Right forelimb (tissue), 1 donor: ENCODE measurements around the gene OSMR.
"Not testable (repeated sequence)": the region's sequence is repeated elsewhere in the genome, so short reads cannot be mapped to it uniquely, and the experiment has no call there.

Source experiments
- DNase-seq: peaks from one replicate; pipeline ENCODE4 v3.0.0-alpha.2; 2018

OSMR gene

GRCh38 chr5:38831117-38831516 lies 14.7 kb upstream of the OSMR start:
- no peak for DNase-seq

- DNase-seq: no peak
Measured at GRCh38 chr5:38831909-38832308, 13.9 kb upstream of the OSMR start.

- DNase-seq: no peak
Measured at GRCh38 chr5:38832810-38833209, 13.0 kb upstream of the OSMR start.

- no peak for DNase-seq
Measured at GRCh38 chr5:38835887-38836286, 9.9 kb upstream of the OSMR start.

GRCh38 chr5:38837416-38837815 lies 8.4 kb upstream of the OSMR start:
- DNase-seq: no peak

- no peak for DNase-seq
Measured at GRCh38 chr5:38837932-38838331, 7.9 kb upstream of the OSMR start.

- no peak for DNase-seq
Measured at GRCh38 chr5:38843665-38844064, 2.1 kb upstream of the OSMR start.

- DNase-seq: no peak
Measured at GRCh38 chr5:38846379-38847011, 683 bp downstream of the OSMR start.

GRCh38 chr5:38847559-38848347 lies 1.9 kb downstream of the OSMR start:
- no peak for DNase-seq

GRCh38 chr5:38848637-38849036 lies 2.8 kb downstream of the OSMR start:
- no peak for DNase-seq

GRCh38 chr5:38851640-38852039 lies 5.8 kb downstream of the OSMR start:
- not testable (repeated sequence) for DNase-seq

GRCh38 chr5:38853753-38854470 lies 8.1 kb downstream of the OSMR start:
- no peak for DNase-seq

- DNase-seq: no peak
Measured at GRCh38 chr5:38854907-38855306, 9.1 kb downstream of the OSMR start.

- DNase-seq: no peak
Measured at GRCh38 chr5:38856660-38857059, 10.8 kb downstream of the OSMR start.

GRCh38 chr5:38858839-38859238 lies 13.0 kb downstream of the OSMR start:
- DNase-seq: no peak

GRCh38 chr5:38861986-38862770 lies 16.4 kb downstream of the OSMR start:
- DNase-seq: not testable (repeated sequence)

GRCh38 chr5:38866362-38867031 lies 20.7 kb downstream of the OSMR start:
- DNase-seq: no peak

GRCh38 chr5:38867032-38867398 lies 21.2 kb downstream of the OSMR start:
- no peak for DNase-seq

GRCh38 chr5:38867416-38867815 lies 21.6 kb downstream of the OSMR start:
- no peak for DNase-seq

- DNase-seq: no peak
Measured at GRCh38 chr5:38870595-38870994, 24.8 kb downstream of the OSMR start.

GRCh38 chr5:38871058-38871605 lies 25.3 kb downstream of the OSMR start:
- no peak for DNase-seq
